Hepatocyte (in vitro differentiated cells): ENCODE results near the gene USP50. TPM values are rescaled to one million over a fixed set of nuclear protein-coding genes. Genes with fewer than 3 reads are reported as not detected.

Experiments
- DNase-seq: peaks from one replicate; pipeline ENCODE4 v3.0.0-alpha.2; 2016; ENCODE audit warnings: low spot score
- H2AFZ ChIP-seq: fragments of 200-600 bp; sonication (generic); 2 replicates; pipeline ENCODE4 v1.6.0; 2016; ENCODE audit warnings: antibody characterized with exemption, mild to moderate bottlenecking
- H3K27ac ChIP-seq: fragments of 200-600 bp; sonication (generic); 2 replicates; pipeline ENCODE4 v1.5.1; 2016; ENCODE audit warnings: mild to moderate bottlenecking
- H3K27me3 ChIP-seq: fragments of 200-600 bp; sonication (generic); 2 replicates; pipeline ENCODE4 v1.6.1; 2016
- H3K36me3 ChIP-seq: fragments of 200-600 bp; sonication (generic); replicated peaks from 2 replicates; pipeline ENCODE4 v1.5.1; 2016; ENCODE audit warnings: low read depth; ENCODE audit not compliant: insufficient read depth
- H3K4me1 ChIP-seq: fragments of 200-600 bp; sonication (generic); 2 replicates; pipeline ENCODE4 v1.5.1; 2016; ENCODE audit warnings: mild to moderate bottlenecking, moderate library complexity; ENCODE audit not compliant: insufficient read depth
- H3K4me2 ChIP-seq: fragments of 200-600 bp; sonication (generic); 2 replicates; pipeline ENCODE4 v1.6.0; 2016
- H3K4me3 ChIP-seq: fragments of 200-600 bp; sonication (generic); 2 replicates; pipeline ENCODE4 v1.5.1; 2016; ENCODE audit warnings: mild to moderate bottlenecking
- H3K79me2 ChIP-seq: fragments of 200-600 bp; sonication (generic); 2 replicates; pipeline ENCODE4 v1.6.0; 2017; ENCODE audit warnings: mild to moderate bottlenecking
- H3K9me2 ChIP-seq: fragments of 200-600 bp; sonication (generic); replicated peaks from 2 replicates; pipeline ENCODE4 v1.6.0; 2017; ENCODE audit warnings: mild to moderate bottlenecking; ENCODE audit not compliant: insufficient read depth
- H3K9me3 ChIP-seq: fragments of 200-600 bp; sonication (generic); 2 replicates; pipeline ENCODE4 v1.5.1; 2016; ENCODE audit warnings: low read depth, mild to moderate bottlenecking
- H4K20me1 ChIP-seq: fragments of 200-600 bp; sonication (generic); 2 replicates; pipeline ENCODE4 v1.6.0; 2016; ENCODE audit warnings: mild to moderate bottlenecking; ENCODE audit not compliant: insufficient read depth, poor library complexity, severe bottlenecking
- EZH2 ChIP-seq: fragments of 200-600 bp; sonication (generic); IDR thresholded peaks from 2 replicates; pipeline ENCODE4 v1.6.1; 2016; ENCODE audit warnings: antibody characterized with exemption, mild to moderate bottlenecking, borderline replicate concordance
- EZH2phosphoT487 ChIP-seq: fragments of 200-600 bp; sonication (generic); IDR thresholded peaks from one replicate; pipeline ENCODE4 v1.6.1; 2018; ENCODE audit warnings: antibody characterized with exemption, mild to moderate bottlenecking, low read depth, moderate library complexity; ENCODE audit not compliant: unreplicated experiment, severe bottlenecking
- WGBS: methylation state at CpG from one replicate; pipeline ENCODE4 v1.1.6; 2016; ENCODE audit warnings: low lambda C conversion rate; ENCODE audit errors: missing lambda C conversion rate; 5-methylcytosine and 5-hydroxymethylcytosine counted together
- polyA plus RNA-seq: library from polyadenylated mRNA; unstranded; fragments of >200 nt; fragmentation: Nextera tagmentation; extraction: Ambion mirVana; gene quantifications from 2 replicates; pipeline ENCODE4 v1.2.1, GENCODE V29; 2016
- total RNA-seq: library from RNA; depleted of rRNA; stranded (reverse); fragments of >200 nt; gene quantifications from 2 replicates; pipeline ENCODE4 v1.2.3, GENCODE V29; 2014
- TF ChIP-seq, protein P1 (sequence below): fragments of 200-600 bp; sonication (generic); IDR thresholded peaks from 2 replicates; pipeline ENCODE4 v1.5.1; 2016; ENCODE audit warnings: antibody characterized with exemption, mild to moderate bottlenecking; ENCODE audit not compliant: poor library complexity

The USP50 gene
- total and polyA plus RNA-seq, 2 experiments from 2014 or later = 0.74 TPM; not detected in 1

DNA sequence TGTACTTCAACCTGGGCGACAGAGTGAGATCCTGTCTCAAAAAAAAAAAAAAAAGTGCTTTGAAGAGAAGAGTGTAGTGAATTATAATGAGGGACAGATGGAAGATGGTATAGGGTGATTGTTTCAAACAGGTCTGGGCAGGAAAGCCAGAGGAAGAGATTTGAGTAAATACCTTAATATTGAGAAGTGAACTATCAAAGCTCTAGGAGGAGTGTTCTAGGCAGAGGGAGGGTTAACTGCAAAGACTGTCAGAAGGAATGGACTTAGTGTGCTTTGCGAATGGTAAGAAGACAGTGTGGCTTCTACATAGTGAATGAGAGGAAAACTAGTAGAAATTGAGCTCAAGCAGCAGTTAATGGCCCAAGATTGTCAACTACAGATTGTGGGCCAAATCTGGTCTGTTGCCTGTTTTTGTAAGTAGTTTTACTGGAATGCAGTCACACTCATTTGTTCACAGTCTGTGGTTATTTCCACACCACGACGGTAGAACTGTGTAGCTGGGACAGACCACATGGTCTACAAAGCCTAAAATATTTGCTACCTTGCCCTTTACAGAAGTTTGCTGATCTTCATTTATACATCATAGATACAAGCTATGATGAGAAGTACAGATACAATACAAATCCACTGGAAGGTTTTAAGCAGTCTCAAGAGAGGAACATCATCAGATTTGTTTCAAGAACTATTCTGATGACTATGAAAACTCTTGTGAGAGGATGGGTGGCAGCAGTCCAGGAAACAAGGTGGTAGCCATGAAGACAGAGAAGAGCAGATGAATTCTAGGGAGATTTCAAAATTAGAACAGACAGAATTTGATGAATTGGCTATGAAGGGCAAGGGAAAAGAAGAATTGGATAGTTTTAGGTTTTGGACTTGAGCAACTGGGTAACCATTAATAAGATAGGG is 16.5 kb upstream of the USP50 start:
- Histone ChIP-seq H3K4me1 (no peaks in the 10 kb centered on the region), H3K4me3 (no peak overlapping the region), H3K9me3 (no peaks in the 10 kb centered on the region), H3K27me3 (no peaks in the 10 kb centered on the region), H3K9me2 (no peaks in the 10 kb centered on the region), H3K4me2 (no peak overlapping the region), H3K36me3 (no peaks in the 10 kb centered on the region), H2AFZ (no peak overlapping the region), H3K27ac (no peak overlapping the region), H4K20me1 (no peaks in the 10 kb centered on the region), H3K79me2 (no peaks in the 10 kb centered on the region)
- WGBS = 85% methylated on average over 4 of the region's 4 CpGs
- TF ChIP-seq, protein P1, sequence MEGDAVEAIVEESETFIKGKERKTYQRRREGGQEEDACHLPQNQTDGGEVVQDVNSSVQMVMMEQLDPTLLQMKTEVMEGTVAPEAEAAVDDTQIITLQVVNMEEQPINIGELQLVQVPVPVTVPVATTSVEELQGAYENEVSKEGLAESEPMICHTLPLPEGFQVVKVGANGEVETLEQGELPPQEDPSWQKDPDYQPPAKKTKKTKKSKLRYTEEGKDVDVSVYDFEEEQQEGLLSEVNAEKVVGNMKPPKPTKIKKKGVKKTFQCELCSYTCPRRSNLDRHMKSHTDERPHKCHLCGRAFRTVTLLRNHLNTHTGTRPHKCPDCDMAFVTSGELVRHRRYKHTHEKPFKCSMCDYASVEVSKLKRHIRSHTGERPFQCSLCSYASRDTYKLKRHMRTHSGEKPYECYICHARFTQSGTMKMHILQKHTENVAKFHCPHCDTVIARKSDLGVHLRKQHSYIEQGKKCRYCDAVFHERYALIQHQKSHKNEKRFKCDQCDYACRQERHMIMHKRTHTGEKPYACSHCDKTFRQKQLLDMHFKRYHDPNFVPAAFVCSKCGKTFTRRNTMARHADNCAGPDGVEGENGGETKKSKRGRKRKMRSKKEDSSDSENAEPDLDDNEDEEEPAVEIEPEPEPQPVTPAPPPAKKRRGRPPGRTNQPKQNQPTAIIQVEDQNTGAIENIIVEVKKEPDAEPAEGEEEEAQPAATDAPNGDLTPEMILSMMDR = no peak
- TF ChIP-seq EZH2phosphoT487 (no peak), EZH2 (no peak)
- no peak for DNase-seq

DNA sequence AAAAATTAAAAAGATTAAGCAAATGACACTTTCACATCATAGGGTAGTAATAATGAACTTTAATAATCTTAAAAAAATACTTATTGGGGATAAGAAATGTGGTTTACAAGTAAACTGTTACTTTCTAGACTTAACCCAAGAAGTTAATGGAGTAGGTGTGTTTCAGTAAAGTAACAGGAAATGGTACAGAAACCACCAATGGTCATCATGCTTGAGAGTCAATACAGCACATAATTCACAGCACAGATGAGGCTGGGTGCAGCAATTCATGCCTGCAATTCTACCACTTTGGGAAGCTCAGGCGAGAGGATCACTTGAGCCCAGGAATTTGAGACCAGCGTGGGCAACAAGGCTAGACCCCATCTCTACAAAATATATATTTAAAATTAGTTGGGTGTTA is 11.5 kb upstream of the USP50 start:
- TF ChIP-seq, protein P1 = no peak
- no peak for TF ChIP-seq EZH2
- no peak for TF ChIP-seq EZH2phosphoT487
- Histone ChIP-seq H3K4me1 (no peaks in the 10 kb centered on the region), H3K36me3 (no peaks in the 10 kb centered on the region), H3K27ac (no peak overlapping the region), H3K79me2 (no peaks in the 10 kb centered on the region), H3K9me3 (no peaks in the 10 kb centered on the region), H4K20me1 (no peaks in the 10 kb centered on the region), H3K9me2 (no peaks in the 10 kb centered on the region), H3K4me2 (no peak overlapping the region), H3K4me3 (no peak overlapping the region), H3K27me3 (no peaks in the 10 kb centered on the region), H2AFZ (no peak overlapping the region)
- no peak for DNase-seq
- WGBS = 96% methylated on average over 2 of the region's 2 CpGs

DNA sequence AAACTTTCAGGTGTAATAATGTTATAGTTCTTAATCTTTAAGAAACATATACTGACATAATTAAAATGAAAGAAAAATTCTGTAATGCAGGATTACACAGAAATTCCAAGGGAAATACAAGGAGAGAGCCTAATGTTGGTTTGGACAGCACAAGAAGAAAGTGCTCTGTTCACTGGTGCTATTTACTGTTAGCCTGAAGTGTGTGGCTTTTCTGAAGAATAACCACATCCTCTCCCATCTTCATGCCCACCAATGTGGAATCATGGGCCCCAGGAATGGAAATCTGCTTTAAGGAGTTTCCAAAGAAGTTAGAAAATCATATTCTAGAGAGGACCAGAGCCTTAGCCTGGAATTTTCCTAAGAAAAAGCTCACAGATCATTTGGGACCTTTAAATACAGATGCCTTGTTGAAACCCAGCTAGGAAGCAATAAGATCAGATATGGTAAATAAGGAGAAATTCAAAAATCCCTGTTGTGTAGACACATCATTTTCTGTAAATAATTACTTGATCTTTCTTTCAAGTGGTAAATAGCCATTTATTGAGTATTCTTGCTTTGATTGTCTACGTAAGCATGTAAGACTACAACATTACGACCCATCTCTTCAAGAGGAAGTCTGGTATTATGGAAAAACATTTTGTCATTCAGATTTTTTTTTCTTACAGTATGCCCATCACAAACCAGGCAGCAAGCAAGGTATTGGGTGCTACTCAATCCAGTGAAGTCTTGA is 10.3 kb upstream of the USP50 start:
- 98% methylated on average over 2 of the region's 2 CpGs for WGBS
- DNase-seq = no peak
- no peak overlapping the region for H3K27ac ChIP-seq
- no peaks in the 10 kb centered on the region for H3K27me3 ChIP-seq
- H3K4me2 ChIP-seq = no peak overlapping the region
- H3K79me2 ChIP-seq = no peaks in the 10 kb centered on the region
- no peak overlapping the region for H3K4me3 ChIP-seq
- H4K20me1 ChIP-seq = no peaks in the 10 kb centered on the region
- no peaks in the 10 kb centered on the region for H3K9me2 ChIP-seq
- H3K9me3 ChIP-seq = no peaks in the 10 kb centered on the region
- no peaks in the 10 kb centered on the region for H3K36me3 ChIP-seq
- H2AFZ ChIP-seq = no peak overlapping the region
- no peaks in the 10 kb centered on the region for H3K4me1 ChIP-seq
- TF ChIP-seq EZH2 (no peak), EZH2phosphoT487 (no peak)
- TF ChIP-seq, protein P1 = no peak
